GM12878 (cell line): ENCODE measurements around the gene MAN1A1. TPM values are rescaled to one million over a fixed set of nuclear protein-coding genes. Genes with fewer than 3 reads are reported as not detected.

ENCODE experiments used
- BHLHE40 ChIP-seq, 2 experiments: fragments of 450-650 bp in 1 of 2; IDR thresholded peaks; 2 replicates each; pipeline ENCODE4 v1.6.1; 2011 to 2017; ENCODE audit warnings: low read depth in 2 of 2, borderline replicate concordance in 1 of 2, improper control_type of control experiment in 1 of 2, low read length in 1 of 2, mild to moderate bottlenecking in 1 of 2
- GABPA ChIP-seq: IDR thresholded peaks from 2 replicates; pipeline ENCODE4 v1.6.1; 2014; ENCODE audit warnings: antibody characterized with exemption, low read depth, mild to moderate bottlenecking, inconsistent platforms
- HCFC1 ChIP-seq: fragments of 150-350 bp; IDR thresholded peaks from 2 replicates; pipeline ENCODE4 v1.6.1; 2014; ENCODE audit warnings: low read length
- IKZF2 ChIP-seq, 2 experiments: fragments of 450-650 bp; IDR thresholded peaks; 2 replicates each; pipeline ENCODE4 v1.6.1; 2017; ENCODE audit warnings: mild to moderate bottlenecking in 2 of 2, moderate library complexity in 2 of 2
- LARP7 ChIP-seq: fragments of 450-650 bp; IDR thresholded peaks from 2 replicates; pipeline ENCODE4 v1.6.1; 2017; ENCODE audit warnings: mild to moderate bottlenecking
- MEF2A ChIP-seq: IDR thresholded peaks from 2 replicates; pipeline ENCODE4 v1.6.1; 2011; ENCODE audit warnings: low read depth, mild to moderate bottlenecking, low read length, moderate library complexity; ENCODE audit not compliant: insufficient read depth
- MTA3 ChIP-seq: IDR thresholded peaks from 2 replicates; pipeline ENCODE4 v1.6.1; 2012; ENCODE audit warnings: low read length, inconsistent platforms, borderline replicate concordance
- PML ChIP-seq: IDR thresholded peaks from 2 replicates; pipeline ENCODE4 v1.6.1; 2012; ENCODE audit warnings: low read length, inconsistent platforms
- POLR2AphosphoS2 ChIP-seq: IDR thresholded peaks from 2 replicates; pipeline ENCODE4 v1.6.1; 2011; ENCODE audit warnings: low read depth, mild to moderate bottlenecking, low read length, improper control_type of control experiment, moderate library complexity
- RCOR1 ChIP-seq: conservative IDR thresholded peaks from 2 replicates; pipeline ENCODE4 v1.6.1; 2012; ENCODE audit warnings: low read depth, low read length, improper control_type of control experiment
- RFX5 ChIP-seq: IDR thresholded peaks from 2 replicates; pipeline ENCODE4 v1.6.1; 2011; ENCODE audit warnings: low read depth, low read length, improper control_type of control experiment
- RUNX3 ChIP-seq: IDR thresholded peaks from 2 replicates; pipeline ENCODE4 v1.6.1; 2012; ENCODE audit warnings: low read length, inconsistent platforms
- SMAD5 ChIP-seq: IDR thresholded peaks from 2 replicates; pipeline ENCODE4 v1.6.1; 2016; ENCODE audit warnings: antibody characterized with exemption, low read depth
- SPI1 ChIP-seq: IDR thresholded peaks from 2 replicates; pipeline ENCODE4 v1.6.1; 2011; ENCODE audit warnings: low read depth, mild to moderate bottlenecking, low read length, moderate library complexity, borderline replicate concordance; ENCODE audit not compliant: insufficient read depth
- ZNF207 ChIP-seq: fragments of 450-650 bp; IDR thresholded peaks from 2 replicates; pipeline ENCODE4 v1.6.1; 2014; ENCODE audit warnings: antibody characterized with exemption, mild to moderate bottlenecking, borderline replicate concordance
- polyA plus RNA-seq, 11 experiments: library from polyadenylated mRNA; depleted of rRNA in 4 of 11; unstranded in 6 of 11; stranded (reverse) in 5 of 11; fragments of >200 nt; fragmentation: Nextera tagmentation in 4 of 11; fragmentation: Illumina TruSeq in 1 of 11; extraction: Ambion mirVana in 4 of 11; extraction: Trizol in 1 of 11; gene quantifications; 1 replicate in 1 of 11; 2 replicates in 10 of 11; pipeline versions ENCODE4 v1.2.1 to v1.2.3, GENCODE V29; 2011 to 2016; ENCODE audit warnings: inconsistent platforms in 2 of 11, missing spikeins in 2 of 11, low read depth in 1 of 11
- total RNA-seq, 4 experiments: library from RNA; depleted of rRNA in 3 of 4; stranded (reverse); fragments of >200 nt in 3 of 4; fragmentation: Illumina TruSeq in 1 of 4; extraction: Trizol in 1 of 4; gene quantifications; 2 replicates each; pipeline versions ENCODE4 v1.2.1 to v1.2.3, GENCODE V29; 2013 to 2021
- TF ChIP-seq, protein P1 (sequence below): fragments of 450-650 bp; IDR thresholded peaks from 2 replicates; pipeline ENCODE4 v1.6.1; 2018; ENCODE audit warnings: mild to moderate bottlenecking, low read depth, moderate library complexity; ENCODE audit not compliant: partially characterized antibody
- TF ChIP-seq, protein P2 (sequence below): fragments of 450-650 bp; IDR thresholded peaks from 2 replicates; pipeline ENCODE4 v1.6.1; 2017; ENCODE audit warnings: mild to moderate bottlenecking
- TF ChIP-seq, protein P3 (sequence below): IDR thresholded peaks from 2 replicates; pipeline ENCODE4 v1.6.1; 2012; ENCODE audit warnings: low read length, inconsistent platforms
- TF ChIP-seq, protein P4 (sequence below): IDR thresholded peaks from 2 replicates; pipeline ENCODE4 v1.6.1; 2011; ENCODE audit warnings: borderline replicate concordance, low read depth, mild to moderate bottlenecking, moderate library complexity, low read length; ENCODE audit not compliant: insufficient read depth, poor library complexity, severe bottlenecking
- TF ChIP-seq, protein P5 (sequence below): fragments of 450-650 bp; IDR thresholded peaks from 2 replicates; pipeline ENCODE4 v1.6.1; 2018; ENCODE audit warnings: borderline replicate concordance, mild to moderate bottlenecking; ENCODE audit not compliant: partially characterized antibody

The MAN1A1 gene
- total and polyA plus RNA-seq, 10 of the 15 experiments (the other 5 are each of a cell fraction or from before 2014, with no cell fraction given) = 5.4 to 28.1 (median 19.5) TPM

DNA sequence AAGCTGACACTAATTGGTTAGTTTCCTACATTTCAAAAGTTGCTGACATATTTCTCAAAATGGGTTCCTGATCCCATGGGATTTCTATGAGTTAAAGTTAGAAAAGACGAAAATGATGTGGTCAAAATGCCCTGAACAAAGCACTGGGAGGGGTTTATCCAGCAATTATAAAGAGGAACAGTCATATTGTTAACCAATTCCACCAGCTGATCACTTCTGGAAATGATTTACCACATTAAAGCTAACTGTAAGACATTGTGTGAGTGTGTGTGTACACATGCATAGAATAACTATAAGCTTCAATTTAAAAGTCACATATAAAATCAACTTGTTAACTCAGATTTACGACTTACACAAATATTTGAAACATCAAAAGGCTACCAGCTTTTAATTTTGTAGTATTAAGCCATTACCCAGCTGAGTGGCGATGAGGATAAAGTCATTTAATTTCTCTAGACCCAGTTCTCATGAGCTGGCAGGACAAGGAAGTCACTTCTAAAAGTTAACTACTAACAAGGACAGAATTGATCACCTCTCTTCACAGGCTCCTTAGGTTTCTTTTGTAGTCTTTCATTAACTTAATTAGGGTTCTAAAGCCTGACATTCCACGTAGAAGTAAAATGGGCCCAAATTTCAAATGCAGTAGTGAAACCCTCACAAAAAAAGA is 40.4 kb downstream of the MAN1A1 start (continued):
- TF ChIP-seq, protein P1, sequence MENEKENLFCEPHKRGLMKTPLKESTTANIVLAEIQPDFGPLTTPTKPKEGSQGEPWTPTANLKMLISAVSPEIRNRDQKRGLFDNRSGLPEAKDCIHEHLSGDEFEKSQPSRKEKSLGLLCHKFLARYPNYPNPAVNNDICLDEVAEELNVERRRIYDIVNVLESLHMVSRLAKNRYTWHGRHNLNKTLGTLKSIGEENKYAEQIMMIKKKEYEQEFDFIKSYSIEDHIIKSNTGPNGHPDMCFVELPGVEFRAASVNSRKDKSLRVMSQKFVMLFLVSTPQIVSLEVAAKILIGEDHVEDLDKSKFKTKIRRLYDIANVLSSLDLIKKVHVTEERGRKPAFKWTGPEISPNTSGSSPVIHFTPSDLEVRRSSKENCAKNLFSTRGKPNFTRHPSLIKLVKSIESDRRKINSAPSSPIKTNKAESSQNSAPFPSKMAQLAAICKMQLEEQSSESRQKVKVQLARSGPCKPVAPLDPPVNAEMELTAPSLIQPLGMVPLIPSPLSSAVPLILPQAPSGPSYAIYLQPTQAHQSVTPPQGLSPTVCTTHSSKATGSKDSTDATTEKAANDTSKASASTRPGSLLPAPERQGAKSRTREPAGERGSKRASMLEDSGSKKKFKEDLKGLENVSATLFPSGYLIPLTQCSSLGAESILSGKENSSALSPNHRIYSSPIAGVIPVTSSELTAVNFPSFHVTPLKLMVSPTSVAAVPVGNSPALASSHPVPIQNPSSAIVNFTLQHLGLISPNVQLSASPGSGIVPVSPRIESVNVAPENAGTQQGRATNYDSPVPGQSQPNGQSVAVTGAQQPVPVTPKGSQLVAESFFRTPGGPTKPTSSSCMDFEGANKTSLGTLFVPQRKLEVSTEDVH = no peak
- TF ChIP-seq, protein P2, sequence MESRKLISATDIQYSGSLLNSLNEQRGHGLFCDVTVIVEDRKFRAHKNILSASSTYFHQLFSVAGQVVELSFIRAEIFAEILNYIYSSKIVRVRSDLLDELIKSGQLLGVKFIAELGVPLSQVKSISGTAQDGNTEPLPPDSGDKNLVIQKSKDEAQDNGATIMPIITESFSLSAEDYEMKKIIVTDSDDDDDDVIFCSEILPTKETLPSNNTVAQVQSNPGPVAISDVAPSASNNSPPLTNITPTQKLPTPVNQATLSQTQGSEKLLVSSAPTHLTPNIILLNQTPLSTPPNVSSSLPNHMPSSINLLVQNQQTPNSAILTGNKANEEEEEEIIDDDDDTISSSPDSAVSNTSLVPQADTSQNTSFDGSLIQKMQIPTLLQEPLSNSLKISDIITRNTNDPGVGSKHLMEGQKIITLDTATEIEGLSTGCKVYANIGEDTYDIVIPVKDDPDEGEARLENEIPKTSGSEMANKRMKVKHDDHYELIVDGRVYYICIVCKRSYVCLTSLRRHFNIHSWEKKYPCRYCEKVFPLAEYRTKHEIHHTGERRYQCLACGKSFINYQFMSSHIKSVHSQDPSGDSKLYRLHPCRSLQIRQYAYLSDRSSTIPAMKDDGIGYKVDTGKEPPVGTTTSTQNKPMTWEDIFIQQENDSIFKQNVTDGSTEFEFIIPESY = no peak
- TF ChIP-seq RCOR1 (no peak), IKZF2 (IDR thresholded peaks at IDR 0.05) (peak; percentile 95 to 96), RUNX3 (peak; percentile 68; the same call in 1 of the 2 replicates), GABPA (no peak), BHLHE40 (IDR thresholded peaks at IDR 0.05; ENCODE audit: borderline replicate concordance in 1 of 2, low read depth in 2 of 2, low read length in 1 of 2) (peak; percentile 62 to 69; a peak in 2 of 4 replicates), SMAD5 (no peak), HCFC1 (no peak), RFX5 (no peak), POLR2AphosphoS2 (no peak), SPI1 (peak; percentile 13; the same call in 1 of the 2 replicates), MEF2A (no peak), LARP7 (no peak), PML (0 out of 2 replicates have a peak, but pooled peaks have one; percentile 25), MTA3 (no peak), ZNF207 (no peak)
- TF ChIP-seq, protein P3, sequence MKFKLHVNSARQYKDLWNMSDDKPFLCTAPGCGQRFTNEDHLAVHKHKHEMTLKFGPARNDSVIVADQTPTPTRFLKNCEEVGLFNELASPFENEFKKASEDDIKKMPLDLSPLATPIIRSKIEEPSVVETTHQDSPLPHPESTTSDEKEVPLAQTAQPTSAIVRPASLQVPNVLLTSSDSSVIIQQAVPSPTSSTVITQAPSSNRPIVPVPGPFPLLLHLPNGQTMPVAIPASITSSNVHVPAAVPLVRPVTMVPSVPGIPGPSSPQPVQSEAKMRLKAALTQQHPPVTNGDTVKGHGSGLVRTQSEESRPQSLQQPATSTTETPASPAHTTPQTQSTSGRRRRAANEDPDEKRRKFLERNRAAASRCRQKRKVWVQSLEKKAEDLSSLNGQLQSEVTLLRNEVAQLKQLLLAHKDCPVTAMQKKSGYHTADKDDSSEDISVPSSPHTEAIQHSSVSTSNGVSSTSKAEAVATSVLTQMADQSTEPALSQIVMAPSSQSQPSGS = peak; percentile 26; the same call in 1 of the 2 replicates
- TF ChIP-seq, protein P4, sequence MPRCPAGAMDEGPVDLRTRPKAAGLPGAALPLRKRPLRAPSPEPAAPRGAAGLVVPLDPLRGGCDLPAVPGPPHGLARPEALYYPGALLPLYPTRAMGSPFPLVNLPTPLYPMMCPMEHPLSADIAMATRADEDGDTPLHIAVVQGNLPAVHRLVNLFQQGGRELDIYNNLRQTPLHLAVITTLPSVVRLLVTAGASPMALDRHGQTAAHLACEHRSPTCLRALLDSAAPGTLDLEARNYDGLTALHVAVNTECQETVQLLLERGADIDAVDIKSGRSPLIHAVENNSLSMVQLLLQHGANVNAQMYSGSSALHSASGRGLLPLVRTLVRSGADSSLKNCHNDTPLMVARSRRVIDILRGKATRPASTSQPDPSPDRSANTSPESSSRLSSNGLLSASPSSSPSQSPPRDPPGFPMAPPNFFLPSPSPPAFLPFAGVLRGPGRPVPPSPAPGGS = no peak
- TF ChIP-seq, protein P5, sequence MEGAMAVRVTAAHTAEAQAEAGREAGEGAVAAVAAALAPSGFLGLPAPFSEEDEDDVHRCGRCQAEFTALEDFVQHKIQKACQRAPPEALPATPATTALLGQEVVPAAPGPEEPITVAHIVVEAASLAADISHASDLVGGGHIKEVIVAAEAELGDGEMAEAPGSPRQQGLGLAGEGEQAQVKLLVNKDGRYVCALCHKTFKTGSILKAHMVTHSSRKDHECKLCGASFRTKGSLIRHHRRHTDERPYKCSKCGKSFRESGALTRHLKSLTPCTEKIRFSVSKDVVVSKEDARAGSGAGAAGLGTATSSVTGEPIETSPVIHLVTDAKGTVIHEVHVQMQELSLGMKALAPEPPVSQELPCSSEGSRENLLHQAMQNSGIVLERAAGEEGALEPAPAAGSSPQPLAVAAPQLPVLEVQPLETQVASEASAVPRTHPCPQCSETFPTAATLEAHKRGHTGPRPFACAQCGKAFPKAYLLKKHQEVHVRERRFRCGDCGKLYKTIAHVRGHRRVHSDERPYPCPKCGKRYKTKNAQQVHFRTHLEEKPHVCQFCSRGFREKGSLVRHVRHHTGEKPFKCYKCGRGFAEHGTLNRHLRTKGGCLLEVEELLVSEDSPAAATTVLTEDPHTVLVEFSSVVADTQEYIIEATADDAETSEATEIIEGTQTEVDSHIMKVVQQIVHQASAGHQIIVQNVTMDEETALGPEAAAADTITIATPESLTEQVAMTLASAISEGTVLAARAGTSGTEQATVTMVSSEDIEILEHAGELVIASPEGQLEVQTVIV = no peak
